ENCODE measurements around the gene SPATA32. TPM values are rescaled to one million over a fixed set of nuclear protein-coding genes. Genes with fewer than 3 reads are reported as not detected.
A peak's percentile ranks its signal among the peaks of the same experiment; 100 is the strongest.
"Not testable (repeated sequence)": the region's sequence is repeated elsewhere in the genome, so short reads cannot be mapped to it uniquely, and the experiment has no call there.

The SPATA32 gene
- total RNA-seq, 1 experiment from 2014 or later = not detected

- in situ Hi-C loops (cut with HindIII; ENCODE audit: low sequenced_read_pairs) = no loop called here
These were observed 6.5 kb downstream of the SPATA32 start for GRCh38 chr17:45255358-45255757.

GRCh38 chr17:45253879-45254278 lies 8.0 kb downstream of the SPATA32 start:
- no peak for DNase-seq (ENCODE audit: low spot score)
- in situ Hi-C loops (cut with HindIII; ENCODE audit: low sequenced_read_pairs) = no loop called here

More at GRCh38 chr17:45255358-45255757, 6.5 kb downstream of the SPATA32 start:
- no peak for DNase-seq (ENCODE audit: low spot score)

- DNase-seq (ENCODE audit: low spot score); in situ Hi-C loops (cut with HindIII; ENCODE audit: low sequenced_read_pairs): not testable (repeated sequence)
These were observed 8.7 kb downstream of the SPATA32 start for GRCh38 chr17:45253237-45253636.

GRCh38 chr17:45251931-45252330 lies 10.0 kb downstream of the SPATA32 start:
- in situ Hi-C loops (cut with HindIII; ENCODE audit: low sequenced_read_pairs) = no loop called here
- no peak for DNase-seq (ENCODE audit: low spot score)

GRCh38 chr17:45248132-45248957 lies 13.5 kb downstream of the SPATA32 start:
- in situ Hi-C loops (cut with HindIII; ENCODE audit: low sequenced_read_pairs) = loop anchor here (5.0 kb wide), 1 partner anchor 64 kb away; no protein-coding TSS in a partner anchor
- peak; percentile 34 for DNase-seq (ENCODE audit: low spot score)

- in situ Hi-C loops (cut with HindIII; ENCODE audit: low sequenced_read_pairs) = loop anchor here (5.0 kb wide), 1 partner anchor 65 kb away; no protein-coding TSS in a partner anchor
- DNase-seq (ENCODE audit: low spot score) = peak; percentile 91
These were observed 14.3 kb downstream of the SPATA32 start for GRCh38 chr17:45247429-45248131.

- DNase-seq (ENCODE audit: low spot score) = peak; percentile 41
- in situ Hi-C loops (cut with HindIII; ENCODE audit: low sequenced_read_pairs) = loop anchor here (5.0 kb wide), 1 partner anchor 65 kb away; no protein-coding TSS in a partner anchor
These were observed 14.9 kb downstream of the SPATA32 start for GRCh38 chr17:45246861-45247428.

- in situ Hi-C loops (cut with HindIII; ENCODE audit: low sequenced_read_pairs) = loop anchor here (5.0 kb wide), 1 partner anchor 66 kb away; no protein-coding TSS in a partner anchor
- DNase-seq (ENCODE audit: low spot score) = no peak
These were observed 15.6 kb downstream of the SPATA32 start for GRCh38 chr17:45246338-45246737.

GRCh38 chr17:45244725-45245656 lies 16.9 kb downstream of the SPATA32 start:
- in situ Hi-C loops (cut with HindIII; ENCODE audit: low sequenced_read_pairs) = loop anchor here (5.0 kb wide), 1 partner anchor 67 kb away; no protein-coding TSS in a partner anchor
- no peak for DNase-seq (ENCODE audit: low spot score)

GRCh38 chr17:45243750-45244149 lies 18.1 kb downstream of the SPATA32 start:
- in situ Hi-C loops (cut with HindIII; ENCODE audit: low sequenced_read_pairs) = no loop called here
- DNase-seq (ENCODE audit: low spot score) = no peak

- no peak for DNase-seq (ENCODE audit: low spot score)
- in situ Hi-C loops (cut with HindIII; ENCODE audit: low sequenced_read_pairs) = no loop called here
These were observed 19.9 kb downstream of the SPATA32 start for GRCh38 chr17:45242029-45242414.

GRCh38 chr17:45241328-45242028 lies 20.4 kb downstream of the SPATA32 start:
- in situ Hi-C loops (cut with HindIII; ENCODE audit: low sequenced_read_pairs) = no loop called here
- peak; percentile 85 for DNase-seq (ENCODE audit: low spot score)

- in situ Hi-C loops (cut with HindIII; ENCODE audit: low sequenced_read_pairs) = no loop called here
- DNase-seq (ENCODE audit: low spot score) = peak; percentile 42
These were observed 21.0 kb downstream of the SPATA32 start for GRCh38 chr17:45240905-45241327.

GRCh38 chr17:45238155-45238774 lies 23.6 kb downstream of the SPATA32 start:
- in situ Hi-C loops (cut with HindIII; ENCODE audit: low sequenced_read_pairs) = no loop called here
- no peak for DNase-seq (ENCODE audit: low spot score)

- in situ Hi-C loops (cut with HindIII; ENCODE audit: low sequenced_read_pairs) = no loop called here
- DNase-seq (ENCODE audit: low spot score) = no peak
These were observed 24.2 kb downstream of the SPATA32 start for GRCh38 chr17:45237686-45238085.

- no peak for DNase-seq (ENCODE audit: low spot score)
- in situ Hi-C loops (cut with HindIII; ENCODE audit: low sequenced_read_pairs) = no loop called here
These were observed 25.6 kb downstream of the SPATA32 start for GRCh38 chr17:45236282-45236606.

GRCh38 chr17:45235416-45236281 lies 26.2 kb downstream of the SPATA32 start:
- in situ Hi-C loops (cut with HindIII; ENCODE audit: low sequenced_read_pairs) = no loop called here
- DNase-seq (ENCODE audit: low spot score) = peak; percentile 54
